OCI-LY3 (cell line): ENCODE results near the gene DLK1.

Experiments used
- EZH2phosphoT487 ChIP-seq: fragments of 200-600 bp; shearing (Covaris generic); IDR thresholded peaks from 2 replicates; pipeline ENCODE4 v1.6.1; 2018; ENCODE audit warnings: antibody characterized with exemption, mixed run types, low read depth
- TF ChIP-seq, protein P1 (sequence below): fragments of 200-600, 300-600 bp; sonication (generic); IDR thresholded peaks from 2 replicates; pipeline ENCODE4 v1.5.1; 2014; ENCODE audit warnings: antibody characterized with exemption, low read length, low read depth

GRCh38 chr14:100681111-100681510 lies 45.6 kb upstream of the DLK1 start:
- TF ChIP-seq, protein P1, sequence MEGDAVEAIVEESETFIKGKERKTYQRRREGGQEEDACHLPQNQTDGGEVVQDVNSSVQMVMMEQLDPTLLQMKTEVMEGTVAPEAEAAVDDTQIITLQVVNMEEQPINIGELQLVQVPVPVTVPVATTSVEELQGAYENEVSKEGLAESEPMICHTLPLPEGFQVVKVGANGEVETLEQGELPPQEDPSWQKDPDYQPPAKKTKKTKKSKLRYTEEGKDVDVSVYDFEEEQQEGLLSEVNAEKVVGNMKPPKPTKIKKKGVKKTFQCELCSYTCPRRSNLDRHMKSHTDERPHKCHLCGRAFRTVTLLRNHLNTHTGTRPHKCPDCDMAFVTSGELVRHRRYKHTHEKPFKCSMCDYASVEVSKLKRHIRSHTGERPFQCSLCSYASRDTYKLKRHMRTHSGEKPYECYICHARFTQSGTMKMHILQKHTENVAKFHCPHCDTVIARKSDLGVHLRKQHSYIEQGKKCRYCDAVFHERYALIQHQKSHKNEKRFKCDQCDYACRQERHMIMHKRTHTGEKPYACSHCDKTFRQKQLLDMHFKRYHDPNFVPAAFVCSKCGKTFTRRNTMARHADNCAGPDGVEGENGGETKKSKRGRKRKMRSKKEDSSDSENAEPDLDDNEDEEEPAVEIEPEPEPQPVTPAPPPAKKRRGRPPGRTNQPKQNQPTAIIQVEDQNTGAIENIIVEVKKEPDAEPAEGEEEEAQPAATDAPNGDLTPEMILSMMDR, result no peak
- no peak for TF ChIP-seq EZH2phosphoT487
